ENCODE data around the gene CHD1.

DNA sequence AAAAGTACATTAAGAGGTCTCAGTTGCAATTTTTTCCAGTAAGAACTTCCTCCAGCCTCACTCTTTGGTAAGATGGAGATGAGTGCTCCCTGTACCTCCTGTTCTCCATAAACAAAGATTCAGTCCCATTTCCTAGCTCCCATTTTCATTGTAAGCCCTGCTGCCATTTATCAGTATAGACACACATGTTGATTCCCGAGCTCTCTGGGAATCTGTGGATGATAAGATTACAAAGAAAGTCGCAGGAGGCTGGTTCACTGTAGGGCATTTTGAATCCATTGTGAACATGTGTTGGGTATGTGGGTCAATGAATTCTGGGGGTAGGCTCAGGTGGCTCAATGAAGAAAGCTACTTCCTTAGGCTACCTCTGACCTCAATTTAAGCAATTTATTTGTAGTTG lies 118.6 kb downstream of the CHD1 start:
- TF ChIP-seq, protein P1, sequence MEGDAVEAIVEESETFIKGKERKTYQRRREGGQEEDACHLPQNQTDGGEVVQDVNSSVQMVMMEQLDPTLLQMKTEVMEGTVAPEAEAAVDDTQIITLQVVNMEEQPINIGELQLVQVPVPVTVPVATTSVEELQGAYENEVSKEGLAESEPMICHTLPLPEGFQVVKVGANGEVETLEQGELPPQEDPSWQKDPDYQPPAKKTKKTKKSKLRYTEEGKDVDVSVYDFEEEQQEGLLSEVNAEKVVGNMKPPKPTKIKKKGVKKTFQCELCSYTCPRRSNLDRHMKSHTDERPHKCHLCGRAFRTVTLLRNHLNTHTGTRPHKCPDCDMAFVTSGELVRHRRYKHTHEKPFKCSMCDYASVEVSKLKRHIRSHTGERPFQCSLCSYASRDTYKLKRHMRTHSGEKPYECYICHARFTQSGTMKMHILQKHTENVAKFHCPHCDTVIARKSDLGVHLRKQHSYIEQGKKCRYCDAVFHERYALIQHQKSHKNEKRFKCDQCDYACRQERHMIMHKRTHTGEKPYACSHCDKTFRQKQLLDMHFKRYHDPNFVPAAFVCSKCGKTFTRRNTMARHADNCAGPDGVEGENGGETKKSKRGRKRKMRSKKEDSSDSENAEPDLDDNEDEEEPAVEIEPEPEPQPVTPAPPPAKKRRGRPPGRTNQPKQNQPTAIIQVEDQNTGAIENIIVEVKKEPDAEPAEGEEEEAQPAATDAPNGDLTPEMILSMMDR (conservative IDR thresholded peaks at IDR 0.05; ENCODE audit: low read depth, low read length): no peak
- TF ChIP-seq BHLHE40 (IDR thresholded peaks at IDR 0.05; ENCODE audit: low read depth, low read length): no peak

Data from IMR-90 (cell line).